NCI-H2081 (cell line): ENCODE data around the gene ARSB.
"Not testable (repeated sequence)": the region's sequence is repeated elsewhere in the genome, so short reads cannot be mapped to it uniquely, and the experiment has no call there.

Experiments
- DNase-seq, 2 experiments: peaks; one replicate each; lab custom pipeline; 2025; lab: John Stamatoyannopoulos, UW

Gene ARSB

GRCh38 chr5:78779262-78779661, 205.8 kb downstream of the ARSB start:
- no peak for DNase-seq

- peak; percentile 2 to 12 for DNase-seq
These were observed 206.6 kb downstream of the ARSB start for GRCh38 chr5:78778538-78778937.

GRCh38 chr5:78777901-78778300, 207.2 kb downstream of the ARSB start:
- no peak for DNase-seq

- DNase-seq: no peak
These were observed 208.5 kb downstream of the ARSB start for GRCh38 chr5:78776637-78777036.

- DNase-seq: no peak
These were observed 211.5 kb downstream of the ARSB start for GRCh38 chr5:78773655-78774054.

- DNase-seq: no peak
These were observed 213.6 kb downstream of the ARSB start for GRCh38 chr5:78771260-78772205.

GRCh38 chr5:78768781-78769380, 216.2 kb downstream of the ARSB start:
- no peak for DNase-seq

- no peak for DNase-seq
These were observed 218.7 kb downstream of the ARSB start for GRCh38 chr5:78766412-78766762.

- no peak for DNase-seq
These were observed 219.2 kb downstream of the ARSB start for GRCh38 chr5:78765756-78766411.

- DNase-seq: no peak
These were observed 220.0 kb downstream of the ARSB start for GRCh38 chr5:78765116-78765515.

GRCh38 chr5:78763659-78764189, 221.4 kb downstream of the ARSB start:
- no peak for DNase-seq

GRCh38 chr5:78762743-78763142, 222.4 kb downstream of the ARSB start:
- not testable (repeated sequence) for DNase-seq

GRCh38 chr5:78761840-78762239, 223.3 kb downstream of the ARSB start:
- no peak for DNase-seq

GRCh38 chr5:78760770-78761169, 224.3 kb downstream of the ARSB start:
- DNase-seq: no peak

GRCh38 chr5:78760366-78760765, 224.7 kb downstream of the ARSB start:
- DNase-seq: no peak

GRCh38 chr5:78758169-78758839, 226.8 kb downstream of the ARSB start:
- DNase-seq: no peak

- no peak for DNase-seq
These were observed 227.6 kb downstream of the ARSB start for GRCh38 chr5:78757269-78758053.

GRCh38 chr5:78756858-78757257, 228.3 kb downstream of the ARSB start:
- no peak for DNase-seq

GRCh38 chr5:78755822-78756429, 229.2 kb downstream of the ARSB start:
- DNase-seq: no peak

GRCh38 chr5:78754655-78755054, 230.5 kb downstream of the ARSB start:
- DNase-seq: no peak

GRCh38 chr5:78753093-78753531, 232.0 kb downstream of the ARSB start:
- no peak for DNase-seq
